ENCODE measurements around the gene TMEM219.
"Not testable (repeated sequence)": the region's sequence is repeated elsewhere in the genome, so short reads cannot be mapped to it uniquely, and the experiment has no call there.

TMEM219 gene

GRCh38 chr16:29961479-29962343 lies at the start of gene TMEM219:
TMEM219 (plus strand) TSS chr16:29962079; CDS start chr16:29963144, 1,065 bp downstream.
- DNase-seq = peak; percentile 93

- no peak for DNase-seq
Measured at GRCh38 chr16:29912087-29912486, 49.8 kb upstream of the TMEM219 start.

GRCh38 chr16:29913514-29913913 lies 48.4 kb upstream of the TMEM219 start:
- DNase-seq = no peak

- DNase-seq = no peak
Measured at GRCh38 chr16:29915590-29916247, 46.2 kb upstream of the TMEM219 start.

- DNase-seq = no peak
Measured at GRCh38 chr16:29916979-29917378, 44.9 kb upstream of the TMEM219 start.

GRCh38 chr16:29920288-29921033 lies 41.4 kb upstream of the TMEM219 start:
- DNase-seq = no peak

- DNase-seq = no peak
Measured at GRCh38 chr16:29921034-29921385, 40.9 kb upstream of the TMEM219 start.

- DNase-seq = no peak
Measured at GRCh38 chr16:29922326-29922725, 39.6 kb upstream of the TMEM219 start.

- no peak for DNase-seq
Measured at GRCh38 chr16:29922986-29923501, 38.8 kb upstream of the TMEM219 start.

GRCh38 chr16:29925105-29925756 lies 36.6 kb upstream of the TMEM219 start:
- DNase-seq = no peak

GRCh38 chr16:29925781-29926710 lies 35.8 kb upstream of the TMEM219 start, which contains the start of gene KCTD13:
KCTD13 (minus strand) TSS chr16:29926226; CDS start chr16:29926033, 193 bp downstream.
- peak; percentile 90 for DNase-seq

- no peak for DNase-seq
Measured at GRCh38 chr16:29926711-29927052, 35.2 kb upstream of the TMEM219 start.

- no peak for DNase-seq
Measured at GRCh38 chr16:29927070-29927905, 34.6 kb upstream of the TMEM219 start.

GRCh38 chr16:29931750-29932149 lies 30.1 kb upstream of the TMEM219 start:
- DNase-seq = not testable (repeated sequence)

GRCh38 chr16:29940656-29941055 lies 21.2 kb upstream of the TMEM219 start:
- no peak for DNase-seq

- DNase-seq = no peak
Measured at GRCh38 chr16:29943846-29944799, 17.8 kb upstream of the TMEM219 start.

GRCh38 chr16:29947897-29948296 lies 14.0 kb upstream of the TMEM219 start:
- DNase-seq = no peak

- no peak for DNase-seq
Measured at GRCh38 chr16:29950806-29951461, 10.9 kb upstream of the TMEM219 start.

Measured in CD4-positive, alpha-beta T cell treated with Interleukin-15 for 1 hour (primary cell).